Endodermal cell (in vitro differentiated cells): ENCODE data around the gene CHD6. TPM values are rescaled to one million over a fixed set of nuclear protein-coding genes. Genes with fewer than 3 reads are reported as not detected.

Experiments used
- DNase-seq: peaks from one replicate; pipeline ENCODE4 v3.0.0-alpha.2; 2017
- H3K27ac ChIP-seq: 2 replicates; pipeline ENCODE4 v1.5.1; 2013; ENCODE audit warnings: mild to moderate bottlenecking, low read depth, low read length, moderate library complexity
- H3K27me3 ChIP-seq: 2 replicates; pipeline ENCODE4 v1.6.1; 2013; ENCODE audit warnings: mild to moderate bottlenecking, low read length, moderate library complexity; ENCODE audit not compliant: insufficient read depth, control insufficient read depth, poor library complexity, severe bottlenecking
- H3K36me3 ChIP-seq: 2 replicates; pipeline ENCODE4 v1.7.0; 2013; ENCODE audit warnings: mild to moderate bottlenecking, low read length, moderate library complexity; ENCODE audit not compliant: control insufficient read depth, insufficient read depth
- H3K4me1 ChIP-seq: one replicate; pipeline ENCODE4 v1.7.0; 2013; ENCODE audit warnings: low read length; ENCODE audit not compliant: control insufficient read depth, insufficient read depth
- H3K4me3 ChIP-seq: 2 replicates; pipeline ENCODE4 v1.5.1; 2013; ENCODE audit warnings: mild to moderate bottlenecking, low read length, moderate library complexity
- H3K9ac ChIP-seq: 2 replicates; pipeline ENCODE4 v1.6.1; 2013; ENCODE audit warnings: mild to moderate bottlenecking, low read length, moderate library complexity; ENCODE audit not compliant: poor library complexity, severe bottlenecking; ENCODE audit errors: extremely low read depth
- H3K9me3 ChIP-seq: 2 replicates; pipeline ENCODE4 v1.6.1; 2013; ENCODE audit warnings: mild to moderate bottlenecking, low read length, moderate library complexity; ENCODE audit not compliant: control insufficient read depth
- H3K27ac Mint-ChIP-seq: 2 replicates; pipeline ENCODE4 v1.8.0; 2020; ENCODE audit warnings: mixed read lengths
- H3K27me3 Mint-ChIP-seq: 2 replicates; pipeline ENCODE4 v1.8.0; 2021; ENCODE audit warnings: mild to moderate bottlenecking, mixed read lengths; ENCODE audit not compliant: insufficient read depth
- H3K36me3 Mint-ChIP-seq: 2 replicates; pipeline ENCODE4 v1.8.0; 2020; ENCODE audit warnings: low read depth, mixed read lengths
- H3K4me1 Mint-ChIP-seq: 2 replicates; pipeline ENCODE4 v1.8.0; 2020; ENCODE audit warnings: mixed read lengths
- H3K4me3 Mint-ChIP-seq: 2 replicates; pipeline ENCODE4 v1.8.0; 2020; ENCODE audit warnings: mild to moderate bottlenecking, moderate library complexity, mixed read lengths
- H3K9me3 Mint-ChIP-seq: 2 replicates; pipeline ENCODE4 v1.8.0; 2020; ENCODE audit warnings: mild to moderate bottlenecking, mixed read lengths
- WGBS, 2 experiments: methylation state at CpG; one replicate each; pipeline versions ENCODE4 v1.1.5 to v1.1.7; 2013; ENCODE audit warnings: missing lambda C conversion rate in 2 of 2, mixed read lengths in 1 of 2; ENCODE audit not compliant: insufficient coverage in 1 of 2, insufficient read length in 1 of 2; 5-methylcytosine and 5-hydroxymethylcytosine counted together
- total RNA-seq, 2 donors: library from RNA; stranded (reverse); fragmentation: NEBNext Ultra II Directional in 1 of 2; extraction: Animal tissue kit (Norgen Biotek cat#: 25700) in 1 of 2; gene quantifications; 2 replicates in 1 of 2; 3 replicates in 1 of 2; pipeline ENCODE4 v1.2.1, GENCODE V29; 2021
- TF ChIP-seq, protein P1 (sequence below): fragments of 200-600 bp; sonication (generic); conservative IDR thresholded peaks from 2 replicates; pipeline ENCODE4 v1.5.0; 2021; ENCODE audit warnings: antibody characterized with exemption, mild to moderate bottlenecking

CHD6 gene
- total RNA-seq, 2 donors from 2014 or later: 82.5 to 107 TPM

DNA sequence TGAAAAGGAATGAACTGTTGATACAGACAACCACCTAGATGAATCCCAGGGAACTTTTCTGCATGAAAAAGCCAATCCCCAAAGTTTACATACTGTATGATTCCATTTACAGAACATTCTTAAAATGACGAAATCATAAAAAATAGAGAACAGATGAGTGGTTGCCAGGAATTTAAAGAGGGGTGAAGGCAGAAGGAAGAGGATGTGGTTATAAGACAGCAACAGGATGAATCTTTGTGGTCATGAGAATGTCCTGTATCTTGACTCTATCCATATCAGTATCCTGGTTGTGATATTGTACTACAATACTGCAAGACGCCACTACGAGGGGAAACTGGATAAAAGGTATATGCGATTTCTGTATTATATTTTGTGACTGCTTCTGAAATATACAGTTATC, 181.5 kb downstream of the CHD6 start:
- H3K9me3 Mint-ChIP-seq: no peaks in the 10 kb centered on the region
- no peak overlapping the region for H3K4me3 ChIP-seq
- H3K4me3 Mint-ChIP-seq: no peak overlapping the region
- no peak for DNase-seq
- H3K9ac ChIP-seq: no peak overlapping the region
- H3K36me3 ChIP-seq: peaks cover 65% of the 10 kb centered on the region
- H3K4me1 Mint-ChIP-seq: no peaks in the 10 kb centered on the region
- peaks cover 77% of the 10 kb centered on the region for H3K36me3 Mint-ChIP-seq
- no peaks in the 10 kb centered on the region for H3K4me1 ChIP-seq
- 94 to 100% methylated on average over 1 of the region's 4 CpGs for WGBS, 2 experiments
- H3K27ac ChIP-seq: no peak overlapping the region
- no peaks in the 10 kb centered on the region for H3K27me3 ChIP-seq
- TF ChIP-seq, protein P1, sequence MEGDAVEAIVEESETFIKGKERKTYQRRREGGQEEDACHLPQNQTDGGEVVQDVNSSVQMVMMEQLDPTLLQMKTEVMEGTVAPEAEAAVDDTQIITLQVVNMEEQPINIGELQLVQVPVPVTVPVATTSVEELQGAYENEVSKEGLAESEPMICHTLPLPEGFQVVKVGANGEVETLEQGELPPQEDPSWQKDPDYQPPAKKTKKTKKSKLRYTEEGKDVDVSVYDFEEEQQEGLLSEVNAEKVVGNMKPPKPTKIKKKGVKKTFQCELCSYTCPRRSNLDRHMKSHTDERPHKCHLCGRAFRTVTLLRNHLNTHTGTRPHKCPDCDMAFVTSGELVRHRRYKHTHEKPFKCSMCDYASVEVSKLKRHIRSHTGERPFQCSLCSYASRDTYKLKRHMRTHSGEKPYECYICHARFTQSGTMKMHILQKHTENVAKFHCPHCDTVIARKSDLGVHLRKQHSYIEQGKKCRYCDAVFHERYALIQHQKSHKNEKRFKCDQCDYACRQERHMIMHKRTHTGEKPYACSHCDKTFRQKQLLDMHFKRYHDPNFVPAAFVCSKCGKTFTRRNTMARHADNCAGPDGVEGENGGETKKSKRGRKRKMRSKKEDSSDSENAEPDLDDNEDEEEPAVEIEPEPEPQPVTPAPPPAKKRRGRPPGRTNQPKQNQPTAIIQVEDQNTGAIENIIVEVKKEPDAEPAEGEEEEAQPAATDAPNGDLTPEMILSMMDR: no peak
- H3K27ac Mint-ChIP-seq: no peak overlapping the region
- no peaks in the 10 kb centered on the region for H3K9me3 ChIP-seq
- no peaks in the 10 kb centered on the region for H3K27me3 Mint-ChIP-seq

DNA sequence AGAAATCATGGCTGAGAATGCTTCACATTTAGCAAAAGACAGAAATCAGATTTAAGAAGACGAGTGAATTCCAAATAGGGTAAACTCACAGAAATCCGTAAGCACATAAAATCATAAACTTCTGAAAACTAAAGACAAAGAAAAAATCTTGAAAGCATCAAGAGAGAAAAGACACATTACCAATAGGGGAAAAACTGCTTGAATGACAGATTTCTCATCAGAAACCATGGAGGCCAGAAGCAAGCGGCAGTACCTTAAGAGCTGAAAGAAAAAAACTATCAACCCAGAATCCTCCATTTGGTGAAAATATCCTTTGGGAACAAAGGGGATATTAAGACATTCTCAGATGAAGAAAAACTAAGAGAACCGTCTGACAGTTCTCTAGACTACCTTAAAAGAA, 185.0 kb downstream of the CHD6 start:
- Mint-ChIP-seq H3K4me3 (no peak overlapping the region), H3K4me1 (no peaks in the 10 kb centered on the region), H3K27me3 (no peaks in the 10 kb centered on the region), H3K36me3 (peaks cover 69% of the 10 kb centered on the region), H3K9me3 (no peaks in the 10 kb centered on the region), H3K27ac (no peak overlapping the region)
- Histone ChIP-seq H3K36me3 (peaks cover 73% of the 10 kb centered on the region), H3K4me1 (no peaks in the 10 kb centered on the region), H3K27me3 (no peaks in the 10 kb centered on the region), H3K4me3 (no peak overlapping the region), H3K27ac (no peak overlapping the region), H3K9ac (no peak overlapping the region), H3K9me3 (no peaks in the 10 kb centered on the region)
- 79 to 100% methylated on average over 1 to 4 of the region's 4 CpGs for WGBS, 2 experiments
- TF ChIP-seq, protein P1: no peak
- no peak for DNase-seq

DNA sequence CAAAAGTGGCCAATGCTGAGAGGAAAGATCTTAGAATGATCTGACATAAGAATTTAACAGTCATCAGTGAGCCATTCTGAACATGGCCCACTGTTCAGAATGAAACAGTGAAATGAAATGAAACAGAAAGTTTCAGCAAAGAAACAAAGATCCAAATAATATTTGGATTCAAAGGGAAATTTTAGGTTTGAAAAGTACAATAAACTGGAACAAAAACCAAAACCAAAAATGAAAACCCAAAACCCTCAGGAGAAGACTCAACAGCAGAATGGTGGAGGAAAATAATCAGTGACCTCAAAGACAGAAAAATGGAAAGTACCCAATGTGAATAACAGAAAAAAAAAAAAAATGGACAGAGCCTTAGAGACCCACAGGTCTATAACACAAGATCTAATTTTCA, 185.4 kb downstream of the CHD6 start:
- no peak overlapping the region for H3K4me3 ChIP-seq
- no peak overlapping the region for H3K4me3 Mint-ChIP-seq
- no peaks in the 10 kb centered on the region for H3K27me3 ChIP-seq
- no peaks in the 10 kb centered on the region for H3K4me1 ChIP-seq
- DNase-seq: no peak
- peaks cover 70% of the 10 kb centered on the region for H3K36me3 Mint-ChIP-seq
- H3K9me3 ChIP-seq: no peaks in the 10 kb centered on the region
- no peaks in the 10 kb centered on the region for H3K9me3 Mint-ChIP-seq
- H3K27ac ChIP-seq: no peak overlapping the region
- H3K27ac Mint-ChIP-seq: no peak overlapping the region
- H3K36me3 ChIP-seq: peaks cover 73% of the 10 kb centered on the region
- H3K4me1 Mint-ChIP-seq: no peaks in the 10 kb centered on the region
- TF ChIP-seq, protein P1: no peak
- no peak overlapping the region for H3K9ac ChIP-seq
- H3K27me3 Mint-ChIP-seq: no peaks in the 10 kb centered on the region
